PC-9 (cell line): ENCODE measurements around the gene GDF2. TPM values are rescaled to one million over a fixed set of nuclear protein-coding genes. Genes with fewer than 3 reads are reported as not detected.
A peak's percentile ranks its signal among the peaks of the same experiment; 100 is the strongest.

Experiments used
- Bru-seq: library from RNA; stranded (reverse); fragments of 400-500 nt; gene quantifications from one replicate; lab custom pipeline; 2021; lab: Mats Ljungman, UMichigan
- BruChase-seq, 2 experiments: library from RNA; stranded (reverse); fragments of 400-500 nt; gene quantifications; one replicate each; lab custom pipeline; 2021; lab: Mats Ljungman, UMichigan
- BruUV-seq: library from RNA; stranded (reverse); fragments of 400-500 nt; replicated peaks from 2 replicates; lab custom pipeline; 2021; lab: Mats Ljungman, UMichigan
- CTCF ChIA-PET: fragments of 300-600 bp; sonication (Branson Sonifier 250); formaldehyde crosslinking; loops from one replicate; lab custom pipeline; 2022; ENCODE audit warnings: antibody characterized with exemption; lab: Charles Lee
- POLR2A ChIA-PET: fragments of 300-600 bp; sonication (Branson Sonifier 250); formaldehyde crosslinking; loops from one replicate; lab custom pipeline; 2022; ENCODE audit warnings: antibody characterized with exemption; ENCODE audit not compliant: unreplicated experiment; lab: Charles Lee
- DNase-seq, 2 experiments: peaks; one replicate each; pipeline versions ENCODE4 v3.0.0 to v3.0.0-alpha.2; 2015 to 2022; ENCODE audit warnings: mixed read lengths in 1 of 2
- H2AFZ ChIP-seq: fragments of 200-600 bp; sonication (generic); 2 replicates; pipeline ENCODE4 v1.8.1; 2017; ENCODE audit warnings: antibody characterized with exemption
- H3F3A ChIP-seq: fragments of 200-600 bp; sonication (generic); 2 replicates; pipeline ENCODE4 v1.8.1; 2017; ENCODE audit warnings: antibody characterized with exemption, mild to moderate bottlenecking, low read depth; ENCODE audit not compliant: insufficient read depth
- H3K27ac ChIP-seq: fragments of 200-600 bp; sonication (generic); 2 replicates; pipeline ENCODE4 v1.6.1; 2016; ENCODE audit warnings: mixed run types
- H3K27me3 ChIP-seq: fragments of 200-600 bp; sonication (generic); 2 replicates; pipeline ENCODE4 v1.6.1; 2016; ENCODE audit warnings: low read depth, mixed run types; ENCODE audit not compliant: insufficient read depth
- H3K36me3 ChIP-seq: fragments of 200-600 bp; sonication (generic); 2 replicates; pipeline ENCODE4 v1.6.1; 2016; ENCODE audit warnings: low read depth, mixed run types
- H3K4me1 ChIP-seq: fragments of 200-600 bp; sonication (generic); replicated peaks from 2 replicates; pipeline ENCODE4 v1.6.1; 2016; ENCODE audit warnings: mixed run types; ENCODE audit not compliant: insufficient read depth
- H3K4me2 ChIP-seq: fragments of 200-600 bp; sonication (generic); 2 replicates; pipeline ENCODE4 v1.6.1; 2017; ENCODE audit warnings: mixed run types
- H3K4me3 ChIP-seq: fragments of 200-600 bp; sonication (generic); 2 replicates; pipeline ENCODE4 v1.6.1; 2016; ENCODE audit warnings: mixed run types
- H3K79me2 ChIP-seq: fragments of 200-600 bp; sonication (generic); 2 replicates; pipeline ENCODE4 v1.6.1; 2017; ENCODE audit warnings: low read depth, mixed run types
- H3K9me2 ChIP-seq: fragments of 200-600 bp; sonication (generic); 2 replicates; pipeline ENCODE4 v1.8.1; 2017; ENCODE audit warnings: mild to moderate bottlenecking; ENCODE audit not compliant: insufficient read depth
- H3K9me3 ChIP-seq: fragments of 200-600 bp; sonication (generic); 2 replicates; pipeline ENCODE4 v1.8.1; 2016; ENCODE audit warnings: low read depth; ENCODE audit not compliant: insufficient read depth
- H4K20me1 ChIP-seq: fragments of 200-600 bp; sonication (generic); 2 replicates; pipeline ENCODE4 v1.8.1; 2017; ENCODE audit not compliant: insufficient read depth
- CTCF ChIP-seq: fragments of 200-600 bp; sonication (generic); conservative IDR thresholded peaks from 2 replicates; pipeline ENCODE4 v1.6.1; 2017; ENCODE audit warnings: mixed run types, antibody characterized with exemption, mild to moderate bottlenecking, moderate library complexity
- EZH2 ChIP-seq: fragments of 200-600 bp; sonication (generic); IDR thresholded peaks from 2 replicates; pipeline ENCODE4 v1.8.0; 2017; ENCODE audit warnings: antibody characterized with exemption, low read depth
- intact Hi-C: fragments of 100-400 bp; cut with micrococcal nuclease; formaldehyde crosslinking; loops from one replicate; pipeline ENCODE4 v1.10.0; 2022; ENCODE audit not compliant: unreplicated experiment
- long read RNA-seq: library from polyadenylated mRNA; stranded (forward); transcript quantifications from one replicate; pipeline ENCODE4 v2.0.0, GENCODE V29; 2022
- total RNA-seq: library from RNA; stranded (reverse); gene quantifications from 2 replicates; pipeline ENCODE4 v1.2.3, GENCODE V29; 2021

GDF2 gene
- total RNA-seq (not detected in 2 replicates), Bru-seq, nascent RNA (not detected), BruChase-seq, experiment 1, labeled RNA remaining after a 2-hour chase (not detected), BruChase-seq, experiment 2, labeled RNA remaining after a 6-hour chase (not detected)
- long read RNA-seq: 0 reads

GRCh38 chr10:47322300-47323061 is at the start of gene GDF2:
Gene GDF2 (plus strand): TSS chr10:47322454. CDS start chr10:47322669, 215 bp downstream.
- H4K20me1 ChIP-seq: no peaks in the 10 kb centered on the region
- no peaks in the 10 kb centered on the region for H3K9me2 ChIP-seq
- intact Hi-C loops: no loop called here
- H3K4me2 ChIP-seq: 0 out of 2 replicates have a peak within 1 kb of the TSS, but pooled peaks have one; percentile 5
- ChIA-PET POLR2A (interaction anchor here (0.6 kb wide), 1 partner anchor 28 kb away, joined by 4 read pairs; no protein-coding TSS in a partner anchor), CTCF (interaction anchor here (0.7 to 1.6 kb wide), 2 partner anchors 18 to 411 kb away, joined by 3 to 6 read pairs; partner anchors contain the start of gene PTPN20)
- H3K36me3 ChIP-seq: no peaks in the 10 kb centered on the region
- H3K9me3 ChIP-seq: no peaks in the 10 kb centered on the region
- peaks cover 22% of the 10 kb centered on the region for H3K4me1 ChIP-seq
- no peaks in the 10 kb centered on the region for H3F3A ChIP-seq
- no peaks in the 10 kb centered on the region for H3K79me2 ChIP-seq
- H3K27me3 ChIP-seq: no peaks in the 10 kb centered on the region
- no TSS peak for BruUV-seq
- H3K4me3 ChIP-seq: no peak within 1 kb of the TSS
- TF ChIP-seq CTCF: no peak
- no peak for TF ChIP-seq EZH2
- H3K27ac ChIP-seq: no peak within 1 kb of the TSS
- no peak within 1 kb of the TSS for H2AFZ ChIP-seq
- DNase-seq: no peak

GRCh38 chr10:47276071-47276470 is 46.2 kb upstream of the GDF2 start:
- no peak for TF ChIP-seq CTCF
- no peak for TF ChIP-seq EZH2
- Histone ChIP-seq H3K4me2 (no peak overlapping the region), H3K9me3 (no peaks in the 10 kb centered on the region), H3K36me3 (no peaks in the 10 kb centered on the region), H2AFZ (no peak overlapping the region), H3K9me2 (no peaks in the 10 kb centered on the region), H3K4me1 (no peaks in the 10 kb centered on the region), H3K27ac (no peak overlapping the region), H3K79me2 (no peaks in the 10 kb centered on the region), H3K4me3 (no peak overlapping the region), H3K27me3 (peaks cover 12% of the 10 kb centered on the region), H3F3A (no peaks in the 10 kb centered on the region), H4K20me1 (no peaks in the 10 kb centered on the region)
- ChIA-PET POLR2A (interaction anchor here (0.6 kb wide), 1 partner anchor 20 kb away, joined by 3 read pairs; no protein-coding TSS in a partner anchor), CTCF (interaction anchor here (0.5 kb wide), 1 partner anchor 134 kb away, joined by 11 read pairs; no protein-coding TSS in a partner anchor)
- BruUV-seq: no TSS peak
- no peak for DNase-seq
- intact Hi-C loops: no loop called here

- POLR2A ChIA-PET: interaction anchor here (0.6 kb wide), 1 partner anchor 21 kb away, joined by 3 read pairs; no protein-coding TSS in a partner anchor
Observed at GRCh38 chr10:47276576-47277351, 45.5 kb upstream of the GDF2 start.

More at GRCh38 chr10:47276576-47277351, 45.5 kb upstream of the GDF2 start:
- Histone ChIP-seq H3K27me3 (peaks cover 12% of the 10 kb centered on the region), H3F3A (no peaks in the 10 kb centered on the region), H3K9me2 (no peaks in the 10 kb centered on the region), H2AFZ (no peak overlapping the region), H3K27ac (no peak overlapping the region), H3K4me3 (no peak overlapping the region), H3K4me2 (no peak overlapping the region), H3K9me3 (no peaks in the 10 kb centered on the region), H3K4me1 (no peaks in the 10 kb centered on the region), H3K36me3 (no peaks in the 10 kb centered on the region), H3K79me2 (no peaks in the 10 kb centered on the region), H4K20me1 (no peaks in the 10 kb centered on the region)
- no TSS peak for BruUV-seq
- DNase-seq: no peak
- CTCF ChIA-PET: no interaction called here
- intact Hi-C loops: no loop called here
- TF ChIP-seq CTCF (no peak), EZH2 (no peak)
